BJ (cell line): ENCODE data around the gene ZNF700. TPM values are rescaled to one million over a fixed set of nuclear protein-coding genes. Genes with fewer than 3 reads are reported as not detected.
"Not testable (repeated sequence)": the region's sequence is repeated elsewhere in the genome, so short reads cannot be mapped to it uniquely, and the experiment has no call there.

Experiments
- CTCF ChIA-PET: fragments of 350-600 bp; formaldehyde crosslinking; extraction: SDS; loops from one replicate; lab custom pipeline; 2021; ENCODE audit warnings: antibody characterized with exemption, inconsistent platforms; lab: Yijun Ruan, JAX
- POLR2A ChIA-PET: fragments of 300-600 bp; sonication (Branson Sonifier 250); formaldehyde crosslinking; extraction: SDS; loops from one replicate; lab custom pipeline; 2021; ENCODE audit warnings: antibody characterized with exemption; lab: Charles Lee
- DNase-seq: peaks from one replicate; pipeline ENCODE4 v3.0.0-alpha.2; 2011; ENCODE audit warnings: low read depth
- H3K27me3 ChIP-seq: 2 replicates; pipeline ENCODE4 v1.6.0; 2011; ENCODE audit warnings: low read length; ENCODE audit not compliant: control insufficient read depth, insufficient read depth
- H3K36me3 ChIP-seq: 2 replicates; pipeline ENCODE4 v1.5.1; 2011; ENCODE audit warnings: low read length; ENCODE audit not compliant: control insufficient read depth, insufficient read depth
- H3K4me3 ChIP-seq: 2 replicates; pipeline ENCODE4 v1.5.1; 2011; ENCODE audit warnings: low read depth, mild to moderate bottlenecking, control low read depth, low read length
- CTCF ChIP-seq: IDR thresholded peaks from 2 replicates; pipeline ENCODE4 v1.5.1; 2011; ENCODE audit warnings: low read depth, mild to moderate bottlenecking, control low read depth, inconsistent platforms, low read length, moderate library complexity; ENCODE audit not compliant: insufficient read depth
- polyA plus RNA-seq: library from polyadenylated mRNA; depleted of rRNA; stranded (reverse); fragments of >200 nt; gene quantifications from 2 replicates; pipeline ENCODE4 v1.2.3, GENCODE V29; 2011

Gene ZNF700
- polyA plus RNA-seq, 1 experiment: 2.5 TPM

- CTCF ChIA-PET: interaction anchor here (0.6 to 10.1 kb wide), 5 partner anchors 25 to 187 kb away, joined by 3 to 107 read pairs (median 3); partner anchors contain the start of gene ZNF700
- 0 out of 2 replicates have a peak, but pooled peaks have one; percentile 8 for TF ChIP-seq CTCF
- Histone ChIP-seq H3K4me3 (no peak overlapping the region), H3K36me3 (no peaks in the 10 kb centered on the region), H3K27me3 (no peaks in the 10 kb centered on the region)
- POLR2A ChIA-PET: no interaction called here
- DNase-seq: no peak
Observed at GRCh38 chr19:11984986-11985385, 60.1 kb downstream of the ZNF700 start.

DNA sequence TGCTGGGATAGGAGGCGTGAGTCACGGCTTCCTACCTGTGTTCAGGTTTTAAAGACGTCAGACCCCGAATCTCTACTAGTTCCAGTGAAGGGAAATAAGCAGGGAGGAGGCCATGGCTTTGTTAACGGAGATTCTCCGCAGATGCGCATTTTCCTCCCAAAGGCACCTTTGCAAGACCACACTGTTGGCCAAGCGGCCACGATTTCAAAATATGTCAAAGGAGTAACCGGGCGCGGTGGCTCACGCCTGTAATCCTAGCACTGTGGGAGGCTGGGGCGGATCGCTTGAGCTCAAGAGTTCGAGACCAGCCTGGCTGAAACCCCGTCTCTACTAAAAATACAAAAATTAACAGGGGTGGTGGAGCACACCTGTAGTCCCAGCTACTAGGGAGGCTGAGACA lies 61.8 kb downstream of the ZNF700 start:
- no peak for DNase-seq
- CTCF ChIA-PET: interaction anchor here (1.0 to 10.1 kb wide), 8 partner anchors 24 to 189 kb away, joined by 3 to 107 read pairs (median 5); partner anchors contain the start of genes ZNF20, ZNF69, ZNF700 and ZNF763
- H3K4me3 ChIP-seq: no peak overlapping the region
- TF ChIP-seq CTCF: no peak
- H3K27me3 ChIP-seq: no peaks in the 10 kb centered on the region
- H3K36me3 ChIP-seq: no peaks in the 10 kb centered on the region
- POLR2A ChIA-PET: no interaction called here

- TF ChIP-seq CTCF: no peak; the same call in 1 of the 2 replicates
- H3K36me3 ChIP-seq: no peaks in the 10 kb centered on the region
- H3K4me3 ChIP-seq: peak overlapping the region; percentile 87
- H3K27me3 ChIP-seq: no peaks in the 10 kb centered on the region
- peak; percentile 60 for DNase-seq
- ChIA-PET POLR2A (no interaction called here), CTCF (interaction anchor here (0.7 to 10.1 kb wide), 20 partner anchors 12 to 191 kb away, joined by 3 to 107 read pairs (median 4); partner anchors contain the start of genes ZNF20, ZNF491, ZNF69 and ZNF700)
Observed at GRCh38 chr19:11987405-11988281, 62.7 kb downstream of the ZNF700 start.

DNA sequence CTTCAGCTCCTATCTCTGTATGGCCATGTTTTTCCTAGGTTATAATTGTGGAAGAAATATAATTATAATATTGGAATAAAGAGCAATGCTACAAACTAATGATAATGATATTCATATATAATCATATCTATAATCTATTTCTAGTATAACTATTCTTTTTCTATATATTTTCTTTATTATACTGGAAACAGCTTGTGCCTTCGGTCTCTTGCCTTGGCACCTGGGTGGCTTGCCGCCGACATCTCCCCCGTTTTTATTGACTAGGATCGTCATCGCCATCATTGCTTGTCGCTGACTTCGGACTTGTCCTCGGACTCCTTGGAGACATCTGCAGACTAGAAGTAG lies 64.2 kb downstream of the ZNF700 start:
- TF ChIP-seq CTCF: no peak
- no peak overlapping the region for H3K4me3 ChIP-seq
- ChIA-PET CTCF (interaction anchor here (0.6 to 10.1 kb wide), 22 partner anchors 8 to 343 kb away, joined by 3 to 107 read pairs (median 4); partner anchors contain the start of genes ZNF136, ZNF433, ZNF491 and ZNF69), POLR2A (no interaction called here)
- H3K36me3 ChIP-seq: no peaks in the 10 kb centered on the region
- H3K27me3 ChIP-seq: no peaks in the 10 kb centered on the region
- DNase-seq: no peak

DNA sequence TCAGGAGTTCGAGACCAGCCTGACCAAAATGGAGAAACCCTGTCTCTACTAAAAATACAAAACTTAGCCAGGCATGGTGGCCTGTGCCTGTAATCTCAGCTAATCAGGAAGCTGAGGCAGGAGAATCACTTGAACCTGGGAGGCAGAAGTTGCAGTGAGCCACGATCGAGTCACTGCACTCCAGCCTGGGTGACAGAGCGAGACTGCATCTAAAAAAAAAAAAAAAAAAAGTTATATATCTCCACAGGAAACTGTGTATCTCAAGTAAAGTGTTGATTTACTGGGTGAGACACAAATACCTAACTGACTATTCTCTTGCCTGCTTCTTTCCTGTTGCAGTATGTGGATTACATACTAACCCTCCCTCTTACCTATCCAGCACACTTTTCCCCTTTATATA lies 67.0 kb downstream of the ZNF700 start:
- H3K36me3 ChIP-seq, POLR2A ChIA-PET, DNase-seq, H3K27me3 ChIP-seq, H3K4me3 ChIP-seq: not testable (repeated sequence)
- CTCF ChIA-PET: interaction anchor here (1.2 to 10.1 kb wide), 6 partner anchors 28 to 194 kb away, joined by 4 to 107 read pairs (median 6); partner anchors contain the start of genes ZNF491, ZNF69 and ZNF700
